ENCODE data around the gene NEIL1.

GRCh38 chr15:75349851-75350588 lies 3.2 kb downstream of the NEIL1 start:
- TF ChIP-seq CTCF (IDR thresholded peaks at IDR 0.05; ENCODE audit: low read depth, low read length, poor library complexity, severe bottlenecking) = no peak
- TF ChIP-seq EZH2phosphoT487 (IDR thresholded peaks at IDR 0.05; ENCODE audit: borderline replicate concordance, low read length) = peak; percentile 57; the same call in 1 of the 2 replicates

All from DOHH2 (cell line).